AG04450 (cell line): ENCODE results near the gene TAB3. TPM values are rescaled to one million over a fixed set of nuclear protein-coding genes. Genes with fewer than 3 reads are reported as not detected.

Experiments
- CTCF ChIA-PET: fragments of 300-600, 350-600 bp; formaldehyde crosslinking; extraction: SDS; loops from one replicate; lab custom pipeline; 2022; ENCODE audit warnings: antibody characterized with exemption, inconsistent platforms; lab: Charles Lee
- POLR2A ChIA-PET: fragments of 350-600 bp; formaldehyde crosslinking; extraction: SDS; loops from one replicate; lab custom pipeline; 2021; ENCODE audit warnings: antibody characterized with exemption, inconsistent platforms; lab: Yijun Ruan, JAX
- DNase-seq: peaks from one replicate; pipeline ENCODE4 v3.0.0-alpha.2; 2011; ENCODE audit warnings: low read depth, low spot score
- H3K27ac ChIP-seq: one replicate; pipeline ENCODE4 v1.5.1; 2012; ENCODE audit warnings: low read depth, low read length, control low read depth
- H3K27me3 ChIP-seq: one replicate; pipeline ENCODE4 v1.6.0; 2012; ENCODE audit warnings: low read length; ENCODE audit not compliant: control insufficient read depth, insufficient read depth
- H3K4me3 ChIP-seq: 2 replicates; pipeline ENCODE4 v1.5.1; 2011; ENCODE audit warnings: mild to moderate bottlenecking, low read depth, low read length, control low read depth
- H3K9me3 ChIP-seq: 2 replicates; pipeline ENCODE4 v1.5.1; 2012; ENCODE audit warnings: low read length; ENCODE audit not compliant: control insufficient read depth, insufficient read depth
- polyA plus RNA-seq: library from polyadenylated mRNA; depleted of rRNA; stranded (reverse); fragments of >200 nt; gene quantifications from 2 replicates; pipeline ENCODE4 v1.2.3, GENCODE V29; 2011; rRNA removed
- TF ChIP-seq, protein P1 (sequence below): IDR thresholded peaks from 2 replicates; pipeline ENCODE4 v1.5.1; 2011; ENCODE audit warnings: low read depth, low read length, control low read depth, inconsistent platforms

TAB3 gene
- polyA plus RNA-seq, 1 experiment = 14.9 TPM

GRCh38 chrX:30779453-30780030 lies 109.5 kb downstream of the TAB3 start:
- TF ChIP-seq, protein P1, sequence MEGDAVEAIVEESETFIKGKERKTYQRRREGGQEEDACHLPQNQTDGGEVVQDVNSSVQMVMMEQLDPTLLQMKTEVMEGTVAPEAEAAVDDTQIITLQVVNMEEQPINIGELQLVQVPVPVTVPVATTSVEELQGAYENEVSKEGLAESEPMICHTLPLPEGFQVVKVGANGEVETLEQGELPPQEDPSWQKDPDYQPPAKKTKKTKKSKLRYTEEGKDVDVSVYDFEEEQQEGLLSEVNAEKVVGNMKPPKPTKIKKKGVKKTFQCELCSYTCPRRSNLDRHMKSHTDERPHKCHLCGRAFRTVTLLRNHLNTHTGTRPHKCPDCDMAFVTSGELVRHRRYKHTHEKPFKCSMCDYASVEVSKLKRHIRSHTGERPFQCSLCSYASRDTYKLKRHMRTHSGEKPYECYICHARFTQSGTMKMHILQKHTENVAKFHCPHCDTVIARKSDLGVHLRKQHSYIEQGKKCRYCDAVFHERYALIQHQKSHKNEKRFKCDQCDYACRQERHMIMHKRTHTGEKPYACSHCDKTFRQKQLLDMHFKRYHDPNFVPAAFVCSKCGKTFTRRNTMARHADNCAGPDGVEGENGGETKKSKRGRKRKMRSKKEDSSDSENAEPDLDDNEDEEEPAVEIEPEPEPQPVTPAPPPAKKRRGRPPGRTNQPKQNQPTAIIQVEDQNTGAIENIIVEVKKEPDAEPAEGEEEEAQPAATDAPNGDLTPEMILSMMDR = no peak
- H3K27ac ChIP-seq = no peak overlapping the region
- no peaks in the 10 kb centered on the region for H3K9me3 ChIP-seq
- H3K27me3 ChIP-seq = no peaks in the 10 kb centered on the region
- POLR2A ChIA-PET = no interaction called here
- no peak for DNase-seq
- CTCF ChIA-PET = interaction anchor here (0.7 kb wide), 1 partner anchor 86 kb away, joined by 4 read pairs; no protein-coding TSS in a partner anchor
- H3K4me3 ChIP-seq = no peak overlapping the region

DNA sequence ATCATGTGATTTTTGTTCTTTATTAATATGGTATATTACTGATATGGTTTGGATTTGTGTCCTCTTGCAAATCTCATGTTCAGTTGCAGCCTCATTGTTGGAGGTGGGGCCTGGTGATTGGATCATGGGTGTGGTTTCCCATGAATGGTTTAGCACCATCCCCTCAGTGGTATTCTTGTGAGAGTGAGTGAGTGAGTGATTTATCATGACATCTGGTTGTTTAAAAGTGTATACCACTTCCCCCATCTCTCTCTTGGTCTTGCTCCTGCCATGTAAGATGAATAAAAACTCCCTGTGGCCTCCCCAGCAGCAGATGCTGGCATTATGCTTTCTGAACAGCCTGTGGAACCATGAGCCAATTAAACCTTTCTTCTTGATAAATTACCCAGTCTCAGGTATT lies 111.5 kb downstream of the TAB3 start:
- H3K27ac ChIP-seq = no peak overlapping the region
- H3K4me3 ChIP-seq = no peak overlapping the region
- CTCF ChIA-PET = no interaction called here
- POLR2A ChIA-PET = no interaction called here
- no peaks in the 10 kb centered on the region for H3K27me3 ChIP-seq
- no peaks in the 10 kb centered on the region for H3K9me3 ChIP-seq
- TF ChIP-seq, protein P1 = no peak
- no peak for DNase-seq

Other genes with a start within 250 kb of the TAB3 start
- 23.4 and 31.4 TPM in 2 replicates for gene GK, start 235.8 kb downstream of the TAB3 start, polyA plus RNA-seq
- gene FTHL17, start 182.8 kb upstream of the TAB3 start, polyA plus RNA-seq = not detected in 2 replicates